HG03439 (cell line): ENCODE results near the gene HIVEP2.
"Not testable (repeated sequence)": the region's sequence is repeated elsewhere in the genome, so short reads cannot be mapped to it uniquely, and the experiment has no call there.

Experiments
- ATAC-seq: cut with Tn5 transposase; IDR thresholded peaks from one replicate; pipeline ENCODE4 v1.9.1; 2021; ENCODE audit warnings: mild to moderate bottlenecking, moderate library complexity; ENCODE audit not compliant: unreplicated experiment

Gene HIVEP2

GRCh38 chr6:142945049-142945445 lies at the start of gene HIVEP2:
Gene HIVEP2 (minus strand): TSS chr6:142945176. CDS start chr6:142774738, 170,438 bp downstream.
- ATAC-seq: peak; percentile 26

- ATAC-seq: no peak
Measured at GRCh38 chr6:142993977-142994376, 49.0 kb upstream of the HIVEP2 start.

GRCh38 chr6:142987490-142987889 lies 42.5 kb upstream of the HIVEP2 start:
- ATAC-seq: no peak

GRCh38 chr6:142985281-142985680 lies 40.3 kb upstream of the HIVEP2 start:
- ATAC-seq: no peak

GRCh38 chr6:142984386-142984785 lies 39.4 kb upstream of the HIVEP2 start:
- no peak for ATAC-seq

GRCh38 chr6:142975365-142975764 lies 30.4 kb upstream of the HIVEP2 start:
- no peak for ATAC-seq

GRCh38 chr6:142970941-142971340 lies 26.0 kb upstream of the HIVEP2 start:
- ATAC-seq: not testable (repeated sequence)

GRCh38 chr6:142968601-142969000 lies 23.6 kb upstream of the HIVEP2 start:
- ATAC-seq: no peak

- no peak for ATAC-seq
Measured at GRCh38 chr6:142966294-142966693, 21.3 kb upstream of the HIVEP2 start.

GRCh38 chr6:142965164-142965563 lies 20.2 kb upstream of the HIVEP2 start:
- no peak for ATAC-seq

- ATAC-seq: no peak
Measured at GRCh38 chr6:142960098-142960497, 15.1 kb upstream of the HIVEP2 start.

- no peak for ATAC-seq
Measured at GRCh38 chr6:142958343-142958742, 13.4 kb upstream of the HIVEP2 start.

GRCh38 chr6:142956726-142957125 lies 11.8 kb upstream of the HIVEP2 start:
- no peak for ATAC-seq

- ATAC-seq: no peak
Measured at GRCh38 chr6:142954844-142955243, 9.9 kb upstream of the HIVEP2 start.

- no peak for ATAC-seq
Measured at GRCh38 chr6:142953373-142954273, 8.6 kb upstream of the HIVEP2 start.

- peak; percentile 59 for ATAC-seq
Measured at GRCh38 chr6:142952614-142953013, 7.6 kb upstream of the HIVEP2 start.

- no peak for ATAC-seq
Measured at GRCh38 chr6:142950291-142950690, 5.3 kb upstream of the HIVEP2 start.

- ATAC-seq: peak; percentile 35
Measured at GRCh38 chr6:142947714-142948480, 2.9 kb upstream of the HIVEP2 start.

- peak; percentile 50 for ATAC-seq
Measured at GRCh38 chr6:142946924-142947713, 2.1 kb upstream of the HIVEP2 start.

GRCh38 chr6:142946181-142946923 lies 1.4 kb upstream of the HIVEP2 start:
- ATAC-seq: peak; percentile 24
